Fibroblast of skin of left quadriceps (primary cell): ENCODE data around the gene CISH.
A peak's percentile ranks its signal among the peaks of the same experiment; 100 is the strongest.

Source experiments
- DNase-seq, 2 experiments: peaks; one replicate each; pipeline ENCODE4 v3.0.0-alpha.2; 2013; ENCODE audit warnings: low read depth in 2 of 2

CISH gene

DNA sequence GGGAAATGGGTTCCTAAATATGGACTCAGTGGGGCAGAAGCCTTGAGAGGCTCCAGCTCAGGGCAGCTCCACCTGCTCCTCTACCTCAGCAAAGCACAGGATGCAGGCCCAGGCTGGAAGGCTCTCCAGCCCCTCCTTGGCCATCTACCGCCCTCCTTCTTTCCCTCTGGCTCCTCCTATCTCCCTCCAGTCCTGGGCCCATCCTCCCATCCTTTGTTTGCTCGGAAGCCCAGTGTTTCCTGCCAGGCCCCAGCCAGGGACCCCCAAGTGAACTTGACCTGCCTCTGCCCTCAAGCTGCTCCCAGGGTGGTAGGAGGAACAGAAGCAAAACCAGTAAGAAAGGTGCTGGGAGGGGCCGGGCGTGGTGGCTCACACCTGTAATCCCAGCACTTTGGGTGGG lies 25.4 kb upstream of the CISH start:
- no peak for DNase-seq

DNA sequence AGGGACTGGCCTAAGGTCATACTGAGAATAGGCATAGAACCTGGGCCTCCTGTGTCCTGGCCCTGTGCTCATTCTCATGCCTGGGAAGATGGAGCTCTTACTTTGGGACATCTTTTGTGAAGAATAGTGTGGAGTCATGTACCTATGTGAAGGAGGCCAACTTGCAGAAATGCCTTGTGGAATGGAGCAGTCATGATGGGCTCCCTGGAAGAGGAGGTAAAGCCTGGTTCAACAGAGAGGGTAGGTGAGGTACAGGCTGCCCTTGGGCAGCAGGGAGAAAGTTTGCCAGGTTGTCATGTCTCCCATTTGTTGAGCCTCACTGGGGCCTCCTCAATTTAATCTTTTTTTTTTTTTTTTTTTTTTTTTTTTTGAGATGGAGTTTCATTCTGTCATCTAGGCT lies 23.5 kb upstream of the CISH start:
- no peak for DNase-seq

DNA sequence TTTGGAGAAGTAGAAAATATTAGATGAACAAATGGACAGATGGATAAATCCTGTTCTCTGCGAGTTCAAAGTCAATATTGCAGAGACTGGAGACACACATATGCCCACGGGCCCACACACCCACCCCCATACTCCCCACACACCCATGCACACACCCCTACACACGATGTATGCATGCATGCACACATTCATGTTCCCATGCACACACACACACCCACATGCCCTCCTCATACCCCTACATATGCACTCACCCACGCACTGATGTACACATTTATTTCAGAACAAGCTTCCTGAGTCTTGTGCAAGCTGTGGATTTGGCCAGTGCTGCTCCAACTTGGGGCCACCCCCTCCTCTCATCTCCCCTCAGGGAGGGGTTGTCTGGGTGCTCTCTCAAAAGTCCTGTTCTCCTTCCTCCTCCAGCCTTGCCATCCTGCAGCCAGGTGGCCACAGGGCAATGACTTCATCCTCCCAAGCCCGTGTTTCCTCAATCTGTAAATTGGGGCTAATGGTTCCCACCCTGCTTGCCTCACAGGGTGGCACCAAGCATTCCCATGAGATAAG lies 21.7 kb upstream of the CISH start:
- DNase-seq = no peak

DNA sequence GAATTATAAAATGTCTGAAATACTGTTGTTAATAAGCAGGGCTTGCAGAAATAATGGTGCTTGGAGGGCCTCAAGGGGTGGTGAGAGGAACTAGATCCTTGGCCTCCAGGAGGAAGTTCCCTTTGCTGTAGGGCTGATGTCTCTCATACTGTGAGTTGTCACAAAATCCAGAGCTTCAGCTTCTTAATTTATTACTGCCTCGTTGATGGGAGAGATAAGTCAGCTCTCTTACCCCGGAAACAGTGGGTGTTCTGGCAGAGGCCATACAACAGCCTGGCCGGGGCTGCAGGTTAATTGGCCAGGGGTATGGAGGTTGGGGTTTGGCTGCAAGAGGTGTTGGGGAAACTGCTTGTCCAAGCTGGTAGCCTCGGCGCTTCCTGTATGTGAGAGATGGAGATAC lies 20.9 kb upstream of the CISH start:
- DNase-seq = no peak

DNA sequence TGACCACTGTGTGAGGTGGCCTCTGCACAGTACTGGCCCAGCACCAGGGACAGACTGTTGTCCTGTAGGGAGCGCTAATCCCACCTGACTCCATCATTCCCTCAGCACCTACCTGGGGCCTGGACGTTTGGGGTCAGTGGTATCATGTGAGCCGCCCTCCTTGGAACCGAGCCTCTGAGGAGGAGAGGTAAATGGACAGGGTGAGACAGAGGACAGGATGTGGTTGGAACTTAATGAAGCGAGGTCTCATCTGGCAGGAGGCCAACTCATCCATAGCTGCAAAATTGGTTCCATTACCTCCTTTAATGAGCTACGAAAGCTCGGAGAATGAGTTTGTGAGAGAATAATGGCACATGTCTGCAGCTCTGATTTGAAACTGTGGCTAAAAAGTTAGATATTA lies 19.3 kb upstream of the CISH start:
- DNase-seq = peak in 1 of 2 experiments; percentile 35

DNA sequence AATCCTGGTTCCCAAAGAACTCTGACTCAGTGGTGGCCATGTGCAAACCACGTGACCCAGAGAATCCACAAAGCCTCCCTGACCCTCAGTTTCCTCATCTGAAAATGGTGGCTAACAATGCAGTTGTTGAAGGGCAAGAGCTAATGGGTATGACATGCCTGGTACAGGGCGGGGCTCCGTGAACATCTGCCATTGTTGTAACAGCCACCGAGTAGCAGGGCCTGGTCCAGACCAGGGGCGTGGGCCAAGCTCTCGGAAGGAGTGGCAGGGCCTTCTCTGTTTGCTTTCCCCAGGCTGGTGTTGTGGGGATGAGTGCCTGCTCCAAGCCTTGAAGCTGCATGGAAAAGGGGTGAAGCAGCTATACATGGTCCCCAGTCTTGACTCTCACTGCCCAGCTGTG lies 18.8 kb upstream of the CISH start:
- DNase-seq = no peak

DNA sequence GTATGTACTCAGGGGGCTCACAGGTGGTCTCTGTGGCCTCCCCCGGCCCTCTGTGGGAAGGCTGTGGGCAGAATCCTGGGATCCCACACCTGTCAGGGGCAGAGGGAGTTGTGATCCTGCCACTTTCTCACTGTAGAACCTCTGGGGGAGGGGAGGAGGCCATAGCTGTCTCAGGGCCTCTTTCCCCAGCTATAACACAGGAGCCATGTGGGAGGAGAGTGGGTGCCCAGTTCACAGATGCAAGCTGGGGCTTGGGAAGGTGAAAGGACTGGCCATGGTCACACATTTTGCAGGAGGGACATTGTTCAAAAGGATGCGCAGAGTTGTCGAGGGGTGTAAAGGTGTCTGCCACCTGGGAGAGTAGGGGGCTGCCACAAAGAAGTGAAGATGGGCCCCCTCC lies 17.0 kb upstream of the CISH start:
- no peak for DNase-seq

DNA sequence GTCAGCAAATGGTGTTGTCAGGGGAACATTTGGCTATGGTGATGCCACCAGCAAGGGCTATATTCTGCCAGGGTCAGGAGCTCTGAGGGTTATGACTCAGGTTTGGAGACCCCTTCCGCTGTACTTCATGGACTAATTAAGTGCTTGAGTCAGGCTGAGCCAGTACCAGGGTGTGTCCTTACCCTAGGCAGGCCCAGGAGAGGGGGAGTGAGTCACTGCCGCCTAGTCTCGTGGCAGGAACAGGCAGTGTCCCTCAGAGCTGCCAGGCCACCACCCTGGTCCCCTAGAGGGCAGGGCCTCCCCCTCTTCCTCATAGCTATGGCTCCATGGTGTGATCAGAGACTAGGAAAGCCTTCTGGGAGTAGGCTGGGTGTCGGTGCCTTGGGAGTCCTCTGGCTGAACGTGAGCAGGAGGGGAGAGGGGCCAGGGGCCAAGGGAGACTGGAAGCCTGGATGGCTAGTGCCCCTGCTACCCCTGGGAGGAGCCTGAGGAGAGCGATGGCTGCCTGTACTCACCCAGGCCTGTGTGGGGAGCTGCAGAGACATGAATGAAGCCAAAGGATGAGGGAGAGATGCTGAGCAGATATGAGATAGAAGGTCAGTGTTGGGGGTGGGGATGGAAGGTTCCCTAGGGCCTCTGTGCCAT lies 16.0 kb upstream of the CISH start:
- no peak for DNase-seq

DNA sequence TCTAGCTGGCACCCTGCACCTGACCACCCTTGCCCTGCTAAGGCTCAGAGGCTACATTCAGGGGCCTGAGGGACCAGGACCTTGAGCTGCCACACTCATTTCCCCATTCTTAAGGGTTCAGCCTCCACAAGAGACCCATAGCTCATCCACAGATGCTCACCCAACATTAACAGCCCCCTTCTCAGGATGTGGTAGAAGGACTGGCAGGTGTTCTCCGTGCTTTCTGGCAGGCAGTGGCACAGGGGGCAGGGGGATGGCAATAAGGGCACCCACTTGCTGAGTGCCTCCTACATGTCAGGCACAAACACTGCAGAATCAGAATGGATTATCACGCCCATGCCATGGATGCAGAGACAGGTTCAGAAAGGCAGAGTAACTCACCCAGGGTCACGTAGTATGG lies 14.8 kb upstream of the CISH start:
- DNase-seq = no peak

DNA sequence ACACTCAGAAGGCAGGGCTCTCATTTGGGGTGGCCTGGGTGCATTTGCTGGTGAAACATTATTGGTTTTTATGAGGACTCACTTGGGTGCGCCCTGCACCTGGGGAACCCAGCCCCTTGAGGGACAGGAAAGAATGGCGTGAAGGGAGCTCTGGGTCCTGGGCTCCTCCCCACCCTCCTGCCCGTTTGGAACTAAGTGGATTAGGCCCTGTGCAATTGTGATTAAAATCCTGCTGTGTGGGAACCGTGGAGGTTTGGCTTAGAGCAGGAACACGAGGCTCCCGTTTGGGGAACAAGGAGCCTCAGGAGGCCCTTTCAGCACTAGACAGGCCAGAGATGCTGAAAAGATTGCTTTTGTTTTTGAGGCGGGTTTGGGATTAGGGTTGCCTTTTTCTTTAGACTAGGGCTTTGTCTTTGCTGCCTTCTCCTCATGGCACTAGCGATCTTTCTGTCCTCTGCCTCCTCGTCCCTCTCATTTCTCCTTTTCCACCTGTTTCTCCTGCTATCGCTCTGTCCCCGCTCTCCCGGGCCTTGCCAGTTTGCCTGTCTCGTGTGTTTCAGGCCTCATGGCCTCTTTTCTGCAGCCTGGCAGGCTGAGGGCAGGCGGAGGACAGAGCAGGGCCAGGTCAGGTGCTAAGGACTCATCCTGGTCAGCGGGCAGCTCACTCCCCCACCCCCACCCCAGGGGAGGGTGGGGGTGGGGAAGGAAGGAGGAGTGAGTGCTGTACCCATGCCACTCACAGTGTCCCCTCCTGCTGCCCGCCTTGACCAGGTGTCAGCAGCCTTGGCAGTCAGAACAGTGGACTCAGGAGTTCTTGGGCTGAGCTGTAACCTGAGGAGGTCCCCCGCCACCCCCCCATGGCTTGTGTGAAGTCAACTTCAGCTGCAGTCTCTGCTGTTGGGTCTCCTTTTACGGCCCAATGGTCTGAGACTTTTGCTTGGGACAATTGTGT lies 13.9 kb upstream of the CISH start:
- no peak for DNase-seq

DNA sequence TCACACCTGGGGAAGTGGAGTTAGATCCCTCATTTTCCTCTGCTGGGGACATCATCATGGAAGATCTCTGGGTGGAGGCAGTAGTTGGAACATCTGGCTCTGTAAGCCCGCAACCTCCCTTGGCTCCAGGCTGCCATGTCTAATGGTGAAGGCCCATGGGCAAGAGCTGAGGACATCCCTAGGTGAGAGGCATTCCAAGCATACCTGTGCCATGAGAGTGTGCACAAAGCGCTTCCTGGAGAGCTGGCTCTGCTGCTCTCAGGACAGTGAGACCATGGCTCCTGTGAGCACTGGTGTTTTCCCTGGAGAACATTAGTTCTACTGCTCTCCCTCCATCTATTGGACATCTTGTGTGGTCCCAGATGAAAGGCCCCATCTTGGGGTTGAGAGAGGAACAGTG lies 13.1 kb upstream of the CISH start:
- DNase-seq = no peak

DNA sequence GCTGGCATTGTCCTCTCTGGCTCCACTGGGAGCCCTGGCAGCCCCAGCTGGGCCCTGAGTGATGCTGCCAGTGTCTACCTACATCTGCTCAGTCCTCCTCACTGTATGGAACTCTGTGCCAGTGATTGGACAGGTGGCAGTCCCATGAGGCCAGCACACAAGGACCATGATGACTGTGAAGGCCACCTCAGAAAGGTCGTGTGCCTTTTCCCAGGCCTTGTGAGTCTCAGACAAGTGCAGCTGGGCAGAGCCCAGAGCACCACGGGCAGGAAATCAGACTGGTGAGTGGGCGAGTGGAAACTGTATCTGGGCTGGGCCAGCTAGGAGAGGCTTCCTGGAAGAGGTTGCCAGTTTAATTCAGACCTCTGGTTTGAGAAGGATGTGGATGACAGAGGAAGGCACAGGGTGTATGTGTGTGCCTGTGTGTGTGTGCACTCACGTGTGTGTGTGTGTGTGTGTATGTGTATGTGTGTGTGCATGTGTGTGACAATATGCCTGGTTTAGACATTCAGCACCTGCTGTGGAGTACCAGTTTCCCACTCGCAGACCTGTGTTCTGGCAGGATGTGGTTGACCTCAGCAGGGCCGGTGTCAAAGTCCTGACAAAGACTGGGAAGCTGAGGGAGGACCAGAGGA lies 12.4 kb upstream of the CISH start:
- DNase-seq = no peak

DNA sequence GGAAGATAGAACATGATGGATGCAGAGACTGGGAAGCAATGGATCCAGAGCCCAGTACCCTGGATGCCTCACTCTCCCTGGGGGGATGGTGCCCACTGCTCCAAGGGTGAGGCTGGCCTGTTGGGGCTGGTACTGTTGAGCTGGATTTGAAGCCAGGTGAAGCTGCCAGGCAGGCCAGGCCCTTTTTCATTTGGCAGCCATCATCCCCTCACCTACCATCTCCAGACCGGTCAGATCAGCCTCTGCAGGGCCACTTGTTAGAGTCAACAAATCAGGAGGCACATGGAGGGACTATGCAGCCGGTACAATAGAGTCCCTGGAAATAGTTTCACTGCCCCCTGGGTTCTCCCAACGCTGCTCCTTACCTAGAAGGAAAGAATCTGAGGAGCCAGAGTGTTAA lies 11.3 kb upstream of the CISH start:
- DNase-seq = no peak

DNA sequence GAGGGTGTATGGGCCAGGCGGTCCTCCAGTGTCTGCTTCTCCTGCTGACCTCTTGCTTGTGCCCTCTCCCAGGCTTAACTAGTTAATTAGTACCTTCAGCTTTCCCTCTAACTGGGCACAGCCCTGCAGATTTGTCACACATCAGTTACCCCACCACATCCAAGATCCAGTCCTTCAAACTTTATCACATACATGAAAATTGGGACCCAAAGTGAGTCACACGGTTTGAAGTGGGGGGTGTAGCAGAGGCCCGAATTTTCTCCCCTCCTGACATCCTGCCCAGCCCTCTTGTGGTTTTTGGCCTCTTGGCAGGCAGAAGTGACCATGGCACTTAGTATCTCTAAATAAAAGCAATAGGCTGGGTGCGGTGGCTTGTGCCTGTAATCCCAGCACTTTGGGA lies 9.2 kb upstream of the CISH start:
- DNase-seq = no peak

DNA sequence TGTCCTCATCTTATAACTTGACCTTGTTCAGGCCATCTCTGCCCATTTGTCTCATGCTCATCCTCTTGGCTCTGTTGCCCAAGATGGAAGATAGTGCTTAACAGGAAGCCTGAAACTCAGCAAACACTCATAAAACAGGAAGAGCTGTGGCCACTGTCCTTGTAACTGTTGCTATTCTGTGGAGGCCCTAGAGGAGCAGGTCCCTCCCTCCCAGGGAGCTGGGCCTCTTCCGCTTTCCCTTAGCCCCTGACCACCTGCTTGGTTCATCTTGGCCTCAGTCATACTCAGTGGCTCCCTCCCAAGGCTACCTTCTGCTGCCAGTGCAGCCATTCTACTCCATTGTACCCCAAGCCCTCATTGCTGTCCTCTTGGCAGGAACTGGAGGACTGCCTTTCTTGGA lies 8.8 kb upstream of the CISH start:
- no peak for DNase-seq

DNA sequence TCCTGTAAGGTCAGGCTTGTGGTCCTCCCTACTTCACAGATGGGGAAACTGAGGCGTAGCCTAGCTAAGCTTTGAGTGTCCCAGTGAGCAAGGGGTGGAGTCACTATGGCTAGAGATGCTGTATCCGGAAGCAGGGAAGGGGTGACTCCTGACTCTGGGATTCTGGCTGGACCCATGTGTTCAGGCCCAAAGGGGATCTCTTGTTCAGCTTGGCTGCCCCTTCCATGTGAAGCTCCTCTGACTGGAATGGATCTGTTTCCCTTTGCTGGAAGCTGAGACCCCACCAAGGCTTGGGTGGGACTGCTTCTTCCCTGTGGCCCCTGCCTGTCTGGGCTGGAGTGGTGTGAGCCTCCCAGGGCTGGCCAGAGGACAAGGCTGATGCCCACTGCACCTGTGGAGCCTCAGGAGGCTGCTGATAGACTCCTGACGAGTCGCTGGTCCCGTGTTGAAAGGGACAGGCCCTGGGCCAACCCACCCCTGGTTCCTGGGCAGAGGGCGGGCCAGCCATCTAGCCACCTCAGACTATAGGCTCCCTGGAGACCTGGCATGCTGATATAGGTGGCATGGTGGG lies 6.4 kb upstream of the CISH start:
- DNase-seq = no peak

DNA sequence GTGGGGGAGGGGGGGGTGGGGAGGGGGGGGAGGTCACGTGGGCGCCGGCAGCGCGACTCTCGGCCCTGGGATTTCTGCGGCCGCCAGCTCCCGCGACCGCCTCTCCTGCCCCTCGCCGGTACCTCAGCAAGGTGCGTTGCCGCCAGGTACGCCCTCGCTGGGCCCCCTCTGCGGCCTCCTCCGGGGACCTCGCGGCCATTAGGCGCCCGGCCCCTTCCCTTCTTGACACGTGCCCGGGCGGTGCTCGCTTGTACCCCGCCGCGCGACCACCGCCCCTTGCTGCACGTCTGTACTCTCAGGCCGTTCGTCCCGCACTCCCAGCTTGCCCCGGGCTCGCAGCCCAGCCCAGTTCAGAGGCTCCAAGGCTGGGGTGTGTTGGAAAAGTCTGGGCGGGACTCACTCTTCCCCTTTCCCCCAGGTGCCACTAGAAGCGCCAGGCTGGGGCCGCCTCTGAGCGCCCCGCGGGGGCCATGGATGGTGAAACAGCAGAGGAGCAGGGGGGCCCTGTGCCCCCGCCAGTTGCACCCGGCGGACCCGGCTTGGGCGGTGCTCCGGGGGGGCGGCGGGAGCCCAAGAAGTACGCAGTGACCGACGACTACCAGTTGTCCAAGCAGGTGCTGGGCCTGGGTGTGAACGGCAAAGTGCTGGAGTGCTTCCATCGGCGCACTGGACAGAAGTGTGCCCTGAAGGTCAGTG lies 5.7 kb upstream of the CISH start, which contains the start of gene MAPKAPK3:
Gene MAPKAPK3, plus strand, starts transcription at position 56 of the 696 bp plus-strand sequence. Its CDS starts 415 bp downstream, at position 471.
- DNase-seq = no peak

DNA sequence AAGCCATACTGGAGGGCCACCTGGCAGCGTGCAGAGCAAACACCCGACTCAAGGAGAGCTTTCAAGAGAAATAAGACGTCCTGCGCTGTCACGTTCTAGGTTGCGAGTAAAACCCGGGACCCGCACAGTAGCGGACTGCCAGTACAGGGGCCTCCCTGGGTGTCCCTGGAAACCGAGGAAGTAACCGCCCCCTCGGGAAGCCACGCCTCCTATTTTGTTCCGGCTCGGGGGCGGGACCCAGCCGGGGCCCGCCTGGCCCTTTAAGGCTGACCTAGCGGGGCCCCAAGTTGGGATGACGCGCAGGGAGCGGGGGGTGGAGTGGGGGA lies 5.2 kb upstream of the CISH start:
- DNase-seq = peak; percentile 81 to 82

DNA sequence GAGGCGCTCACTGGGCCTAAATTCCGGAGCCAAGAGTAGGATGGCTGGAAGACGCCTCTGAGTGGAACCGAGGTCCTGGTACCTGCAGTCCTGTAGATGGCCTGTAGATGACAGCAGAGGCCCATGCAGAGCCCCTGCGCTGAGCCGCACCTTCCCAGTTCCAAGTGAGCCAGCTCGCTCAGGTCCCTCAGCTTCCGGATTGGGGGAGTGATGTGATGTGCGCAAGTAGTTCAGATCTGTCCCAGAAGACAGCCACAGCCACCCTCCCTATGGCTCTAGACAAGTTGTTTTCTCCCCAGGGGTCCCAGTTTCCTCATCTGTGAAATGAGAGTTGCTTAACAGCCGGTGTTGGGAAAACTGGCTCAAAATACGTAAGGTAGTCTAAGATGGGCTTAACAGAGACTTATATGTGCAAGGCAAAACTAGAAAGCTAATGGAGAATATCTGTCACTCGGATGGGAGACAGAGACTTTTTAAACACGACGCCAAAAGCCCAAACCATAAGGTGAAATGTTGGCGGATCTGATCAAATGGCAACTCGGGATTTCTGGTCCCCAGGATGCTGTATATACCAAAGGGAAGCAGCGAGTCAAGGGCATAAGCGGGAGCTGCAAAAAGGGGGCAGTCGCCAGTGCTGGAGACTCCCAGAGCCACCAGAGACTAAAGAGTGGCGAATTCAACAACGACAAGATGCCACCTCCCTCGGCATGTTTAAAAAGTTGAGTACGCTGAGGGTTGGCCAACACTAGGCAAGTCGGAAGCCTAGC lies 4.6 kb upstream of the CISH start:
- peak in 1 of 2 experiments; percentile 50 for DNase-seq

DNA sequence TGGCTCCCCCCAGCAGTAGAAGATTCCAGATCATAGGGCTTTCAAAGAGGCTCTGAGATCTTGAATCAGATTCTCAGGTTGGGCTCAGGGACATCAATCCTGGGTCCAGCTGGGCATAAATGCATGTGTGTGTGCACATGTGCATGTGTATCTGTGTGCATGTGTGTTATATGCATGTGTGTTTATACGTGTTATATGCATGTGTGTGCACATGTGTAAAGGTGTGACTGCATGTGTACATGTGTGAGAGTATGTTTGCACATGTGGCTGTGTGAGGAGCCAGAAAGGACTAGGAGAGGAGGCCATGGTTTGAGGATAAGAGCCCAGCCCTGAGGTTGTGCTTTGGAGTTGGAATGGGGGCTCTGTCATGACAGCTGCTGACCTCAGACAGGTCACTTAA lies 3.6 kb upstream of the CISH start:
- DNase-seq = no peak
